PC-9 (cell line): ENCODE data around the gene CCDC136. TPM values are rescaled to one million over a fixed set of nuclear protein-coding genes. Genes with fewer than 3 reads are reported as not detected.
A peak's percentile ranks its signal among the peaks of the same experiment; 100 is the strongest.

ENCODE experiments used
- BruUV-seq: library from RNA; stranded (reverse); fragments of 400-500 nt; replicated peaks from 2 replicates; lab custom pipeline; 2021; lab: Mats Ljungman, UMichigan
- CTCF ChIA-PET: fragments of 300-600 bp; sonication (Branson Sonifier 250); formaldehyde crosslinking; loops from one replicate; lab custom pipeline; 2022; ENCODE audit warnings: antibody characterized with exemption; lab: Charles Lee
- POLR2A ChIA-PET: fragments of 300-600 bp; sonication (Branson Sonifier 250); formaldehyde crosslinking; loops from one replicate; lab custom pipeline; 2022; ENCODE audit warnings: antibody characterized with exemption; ENCODE audit not compliant: unreplicated experiment; lab: Charles Lee
- DNase-seq, 2 experiments: peaks; one replicate each; pipeline versions ENCODE4 v3.0.0 to v3.0.0-alpha.2; 2015 to 2022; ENCODE audit warnings: mixed read lengths in 1 of 2
- H2AFZ ChIP-seq: fragments of 200-600 bp; sonication (generic); 2 replicates; pipeline ENCODE4 v1.8.1; 2017; ENCODE audit warnings: antibody characterized with exemption
- H3F3A ChIP-seq: fragments of 200-600 bp; sonication (generic); 2 replicates; pipeline ENCODE4 v1.8.1; 2017; ENCODE audit warnings: antibody characterized with exemption, mild to moderate bottlenecking, low read depth; ENCODE audit not compliant: insufficient read depth
- H3K27ac ChIP-seq: fragments of 200-600 bp; sonication (generic); 2 replicates; pipeline ENCODE4 v1.6.1; 2016; ENCODE audit warnings: mixed run types
- H3K27me3 ChIP-seq: fragments of 200-600 bp; sonication (generic); 2 replicates; pipeline ENCODE4 v1.6.1; 2016; ENCODE audit warnings: low read depth, mixed run types; ENCODE audit not compliant: insufficient read depth
- H3K36me3 ChIP-seq: fragments of 200-600 bp; sonication (generic); 2 replicates; pipeline ENCODE4 v1.6.1; 2016; ENCODE audit warnings: low read depth, mixed run types
- H3K4me1 ChIP-seq: fragments of 200-600 bp; sonication (generic); replicated peaks from 2 replicates; pipeline ENCODE4 v1.6.1; 2016; ENCODE audit warnings: mixed run types; ENCODE audit not compliant: insufficient read depth
- H3K4me2 ChIP-seq: fragments of 200-600 bp; sonication (generic); 2 replicates; pipeline ENCODE4 v1.6.1; 2017; ENCODE audit warnings: mixed run types
- H3K4me3 ChIP-seq: fragments of 200-600 bp; sonication (generic); 2 replicates; pipeline ENCODE4 v1.6.1; 2016; ENCODE audit warnings: mixed run types
- H3K79me2 ChIP-seq: fragments of 200-600 bp; sonication (generic); 2 replicates; pipeline ENCODE4 v1.6.1; 2017; ENCODE audit warnings: low read depth, mixed run types
- H3K9me2 ChIP-seq: fragments of 200-600 bp; sonication (generic); 2 replicates; pipeline ENCODE4 v1.8.1; 2017; ENCODE audit warnings: mild to moderate bottlenecking; ENCODE audit not compliant: insufficient read depth
- H3K9me3 ChIP-seq: fragments of 200-600 bp; sonication (generic); 2 replicates; pipeline ENCODE4 v1.8.1; 2016; ENCODE audit warnings: low read depth; ENCODE audit not compliant: insufficient read depth
- H4K20me1 ChIP-seq: fragments of 200-600 bp; sonication (generic); 2 replicates; pipeline ENCODE4 v1.8.1; 2017; ENCODE audit not compliant: insufficient read depth
- CTCF ChIP-seq: fragments of 200-600 bp; sonication (generic); conservative IDR thresholded peaks from 2 replicates; pipeline ENCODE4 v1.6.1; 2017; ENCODE audit warnings: mixed run types, antibody characterized with exemption, mild to moderate bottlenecking, moderate library complexity
- EZH2 ChIP-seq: fragments of 200-600 bp; sonication (generic); IDR thresholded peaks from 2 replicates; pipeline ENCODE4 v1.8.0; 2017; ENCODE audit warnings: antibody characterized with exemption, low read depth
- intact Hi-C: fragments of 100-400 bp; cut with micrococcal nuclease; formaldehyde crosslinking; loops from one replicate; pipeline ENCODE4 v1.10.0; 2022; ENCODE audit not compliant: unreplicated experiment
- total RNA-seq: library from RNA; stranded (reverse); gene quantifications from 2 replicates; pipeline ENCODE4 v1.2.3, GENCODE V29; 2021

CCDC136 gene
- total RNA-seq, 1 experiment from 2014 or later, result 7.1 TPM

- Histone ChIP-seq H3K4me2 (no peak overlapping the region), H3K79me2 (no peaks in the 10 kb centered on the region), H3F3A (no peaks in the 10 kb centered on the region), H3K4me1 (no peaks in the 10 kb centered on the region), H3K27ac (no peak overlapping the region), H2AFZ (no peak overlapping the region), H3K9me2 (no peaks in the 10 kb centered on the region), H4K20me1 (no peaks in the 10 kb centered on the region), H3K9me3 (no peaks in the 10 kb centered on the region), H3K4me3 (no peak overlapping the region), H3K36me3 (no peaks in the 10 kb centered on the region), H3K27me3 (peaks cover 36% of the 10 kb centered on the region)
- POLR2A ChIA-PET, result no interaction called here
- DNase-seq, result no peak
- CTCF ChIA-PET, result no interaction called here
- no TSS peak for BruUV-seq
- TF ChIP-seq CTCF (no peak), EZH2 (no peak)
- intact Hi-C loops, result no loop called here
Observed at GRCh38 chr7:128818694-128819093, 26.9 kb downstream of the CCDC136 start.

- BruUV-seq, result no TSS peak
- no peaks in the 10 kb centered on the region for H4K20me1 ChIP-seq
- H3K36me3 ChIP-seq, result no peaks in the 10 kb centered on the region
- no peak overlapping the region for H3K4me3 ChIP-seq
- TF ChIP-seq CTCF, result no peak
- H2AFZ ChIP-seq, result no peak overlapping the region
- intact Hi-C loops, result no loop called here
- ChIA-PET POLR2A (no interaction called here), CTCF (interaction anchor here (0.6 kb wide), 1 partner anchor 216 kb away, joined by 15 read pairs; no protein-coding TSS in a partner anchor)
- H3K27me3 ChIP-seq, result peaks cover 31% of the 10 kb centered on the region
- H3K79me2 ChIP-seq, result no peaks in the 10 kb centered on the region
- DNase-seq, result no peak
- no peak overlapping the region for H3K4me2 ChIP-seq
- no peaks in the 10 kb centered on the region for H3K9me3 ChIP-seq
- peaks cover 2% of the 10 kb centered on the region; the same call in 1 of the 2 replicates for H3F3A ChIP-seq
- peaks cover 3% of the 10 kb centered on the region for H3K4me1 ChIP-seq
- H3K9me2 ChIP-seq, result no peaks in the 10 kb centered on the region
- no peak overlapping the region for H3K27ac ChIP-seq
Observed at GRCh38 chr7:128821724-128822123, 30.0 kb downstream of the CCDC136 start.

GRCh38 chr7:128826512-128826911 lies 34.7 kb downstream of the CCDC136 start:
- Histone ChIP-seq H3K9me3 (no peaks in the 10 kb centered on the region), H3K27me3 (no peaks in the 10 kb centered on the region), H3K27ac (peak overlapping the region; percentile 77), H3K4me2 (peak overlapping the region; percentile 35), H3K9me2 (no peaks in the 10 kb centered on the region), H4K20me1 (no peaks in the 10 kb centered on the region), H3K4me1 (peaks cover 34% of the 10 kb centered on the region), H3F3A (peaks cover 8% of the 10 kb centered on the region; the same call in 1 of the 2 replicates), H3K4me3 (no peak overlapping the region), H3K79me2 (no peaks in the 10 kb centered on the region), H2AFZ (no peak overlapping the region), H3K36me3 (no peaks in the 10 kb centered on the region)
- TF ChIP-seq EZH2, result no peak
- no peak for TF ChIP-seq CTCF
- intact Hi-C loops, result loop anchor here (5.0 kb wide), 1 partner anchor 34 kb away; the partner anchor contains the start of gene CCDC136
- ChIA-PET CTCF (no interaction called here), POLR2A (interaction anchor here (0.5 kb wide), 1 partner anchor 139 kb away, joined by 6 read pairs; no protein-coding TSS in a partner anchor)
- no TSS peak for BruUV-seq
- no peak for DNase-seq
